ENCODE data around the gene RPN2.

RPN2 gene

DNA sequence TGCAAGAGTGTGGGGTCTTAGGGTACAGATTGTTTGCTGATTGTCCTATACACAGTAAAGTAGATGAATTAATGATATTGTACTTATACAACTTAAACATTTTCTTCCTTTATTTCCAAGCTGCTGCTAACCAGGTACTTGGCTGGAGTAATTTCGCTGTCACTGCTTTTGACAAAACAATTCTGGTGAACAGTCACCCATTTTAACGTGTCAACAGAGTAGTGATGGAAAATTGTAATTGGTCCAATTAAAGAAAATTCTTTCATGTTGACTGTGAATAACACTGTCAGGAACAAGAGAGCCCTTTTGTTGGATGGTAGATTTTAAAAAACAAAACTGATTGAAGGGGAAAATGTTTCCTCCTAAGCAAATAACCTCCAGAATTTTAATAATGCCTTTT, 26.7 kb downstream of the RPN2 start:
- no peaks in the 10 kb centered on the region for H3K9me3 Mint-ChIP-seq
- H3K36me3 Mint-ChIP-seq (ENCODE audit: low read depth), result peaks cover 62% of the 10 kb centered on the region

DNA sequence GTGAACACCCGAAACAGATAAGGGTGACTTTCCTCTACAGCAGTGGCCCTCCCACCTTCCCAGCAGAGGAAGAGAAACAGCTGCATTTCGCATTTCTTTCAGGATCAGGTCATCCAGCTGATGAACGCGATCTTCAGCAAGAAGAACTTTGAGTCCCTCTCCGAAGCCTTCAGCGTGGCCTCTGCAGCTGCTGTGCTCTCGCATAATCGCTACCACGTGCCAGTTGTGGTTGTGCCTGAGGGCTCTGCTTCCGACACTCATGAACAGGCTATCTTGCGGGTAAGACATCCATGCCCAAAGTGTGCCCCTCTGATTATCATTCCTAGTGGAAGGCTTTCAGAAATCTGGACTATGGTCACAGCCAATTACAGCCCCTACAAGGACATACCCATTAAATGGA, 28.0 kb downstream of the RPN2 start:
- TF ChIP-seq, protein P1, sequence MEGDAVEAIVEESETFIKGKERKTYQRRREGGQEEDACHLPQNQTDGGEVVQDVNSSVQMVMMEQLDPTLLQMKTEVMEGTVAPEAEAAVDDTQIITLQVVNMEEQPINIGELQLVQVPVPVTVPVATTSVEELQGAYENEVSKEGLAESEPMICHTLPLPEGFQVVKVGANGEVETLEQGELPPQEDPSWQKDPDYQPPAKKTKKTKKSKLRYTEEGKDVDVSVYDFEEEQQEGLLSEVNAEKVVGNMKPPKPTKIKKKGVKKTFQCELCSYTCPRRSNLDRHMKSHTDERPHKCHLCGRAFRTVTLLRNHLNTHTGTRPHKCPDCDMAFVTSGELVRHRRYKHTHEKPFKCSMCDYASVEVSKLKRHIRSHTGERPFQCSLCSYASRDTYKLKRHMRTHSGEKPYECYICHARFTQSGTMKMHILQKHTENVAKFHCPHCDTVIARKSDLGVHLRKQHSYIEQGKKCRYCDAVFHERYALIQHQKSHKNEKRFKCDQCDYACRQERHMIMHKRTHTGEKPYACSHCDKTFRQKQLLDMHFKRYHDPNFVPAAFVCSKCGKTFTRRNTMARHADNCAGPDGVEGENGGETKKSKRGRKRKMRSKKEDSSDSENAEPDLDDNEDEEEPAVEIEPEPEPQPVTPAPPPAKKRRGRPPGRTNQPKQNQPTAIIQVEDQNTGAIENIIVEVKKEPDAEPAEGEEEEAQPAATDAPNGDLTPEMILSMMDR (IDR thresholded peaks at IDR 0.05), result no peak
- DNase-seq, result no peak
- Mint-ChIP-seq H3K27ac (no peak overlapping the region), H3K4me3 (no peak overlapping the region), H3K36me3 (ENCODE audit: low read depth) (peaks cover 59% of the 10 kb centered on the region), H3K27me3 (ENCODE audit: low read depth, poor library complexity) (no peaks in the 10 kb centered on the region), H3K9me3 (no peaks in the 10 kb centered on the region), H3K4me1 (no peaks in the 10 kb centered on the region)

More for the DNA sequence above, 26.7 kb downstream of the RPN2 start:
- no peak for DNase-seq
- no peak overlapping the region for H3K4me3 Mint-ChIP-seq
- H3K4me1 Mint-ChIP-seq, result no peaks in the 10 kb centered on the region
- peak overlapping the region; percentile 40 for H3K27ac Mint-ChIP-seq
- TF ChIP-seq, protein P1 (IDR thresholded peaks at IDR 0.05), result no peak
- H3K27me3 Mint-ChIP-seq (ENCODE audit: low read depth, poor library complexity), result no peaks in the 10 kb centered on the region

DNA sequence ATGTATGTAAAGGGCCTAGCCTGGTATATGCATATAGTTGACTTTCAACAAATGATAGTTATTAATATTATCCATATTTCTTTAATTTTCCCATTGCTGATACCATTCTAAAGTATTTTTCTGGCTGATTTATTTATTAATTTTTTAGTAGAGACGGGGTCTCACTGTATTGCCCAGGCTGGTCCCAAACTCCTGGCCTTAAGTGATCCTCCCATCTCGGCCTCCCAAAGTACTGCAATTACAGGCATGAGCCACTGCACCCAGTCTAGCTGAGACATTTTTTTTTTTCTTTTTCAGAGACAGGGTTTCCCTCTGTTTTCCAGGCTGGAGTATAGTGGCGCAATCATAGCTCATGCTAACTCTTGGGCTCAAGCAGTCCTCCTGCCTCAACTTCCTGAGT, 30.1 kb downstream of the RPN2 start:
- Mint-ChIP-seq H3K27ac (no peak overlapping the region), H3K4me1 (no peaks in the 10 kb centered on the region)
- no peak for DNase-seq

DNA sequence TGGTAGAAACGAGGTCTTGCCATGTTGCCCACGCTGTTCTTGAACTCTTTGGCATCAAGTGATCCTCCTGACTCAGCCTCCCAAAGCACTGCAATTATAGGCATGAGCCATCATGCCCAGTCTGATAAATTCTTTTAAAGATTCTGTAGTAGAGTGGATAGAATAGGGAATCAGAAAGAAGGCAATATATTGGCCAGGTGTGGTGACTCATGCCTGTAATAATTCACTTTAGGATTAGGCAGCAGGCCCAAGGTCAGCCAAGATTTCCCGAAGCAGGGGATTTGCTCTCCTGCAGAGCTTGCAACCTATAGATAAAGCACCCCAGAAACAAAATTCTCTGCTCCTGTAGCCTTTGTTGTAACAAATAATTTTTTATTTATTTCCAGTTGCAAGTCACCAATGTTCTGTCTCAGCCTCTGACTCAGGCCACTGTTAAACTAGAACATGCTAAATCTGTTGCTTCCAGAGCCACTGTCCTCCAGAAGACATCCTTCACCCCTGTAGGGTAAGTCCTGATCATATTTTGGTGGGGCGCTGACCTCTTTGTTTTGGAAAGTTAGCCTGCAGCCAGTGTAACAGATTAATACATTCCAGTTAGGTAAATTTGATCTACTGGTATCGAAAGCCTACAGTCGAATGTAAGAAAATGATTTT, 30.7 kb downstream of the RPN2 start:
- DNase-seq, result no peak
- H3K4me1 Mint-ChIP-seq, result no peaks in the 10 kb centered on the region
- H3K27me3 Mint-ChIP-seq (ENCODE audit: low read depth, poor library complexity), result no peaks in the 10 kb centered on the region
- peaks cover 65% of the 10 kb centered on the region for H3K36me3 Mint-ChIP-seq (ENCODE audit: low read depth)
- H3K4me3 Mint-ChIP-seq, result no peak overlapping the region
- no peak overlapping the region for H3K27ac Mint-ChIP-seq
- TF ChIP-seq, protein P1 (IDR thresholded peaks at IDR 0.05), result no peak
- no peaks in the 10 kb centered on the region for H3K9me3 Mint-ChIP-seq

More for the DNA sequence above, 30.1 kb downstream of the RPN2 start:
- Mint-ChIP-seq H3K27me3 (ENCODE audit: low read depth, poor library complexity) (no peaks in the 10 kb centered on the region), H3K9me3 (no peaks in the 10 kb centered on the region), H3K4me3 (no peak overlapping the region), H3K36me3 (ENCODE audit: low read depth) (peaks cover 65% of the 10 kb centered on the region)
- TF ChIP-seq, protein P1 (IDR thresholded peaks at IDR 0.05), result no peak

DNA sequence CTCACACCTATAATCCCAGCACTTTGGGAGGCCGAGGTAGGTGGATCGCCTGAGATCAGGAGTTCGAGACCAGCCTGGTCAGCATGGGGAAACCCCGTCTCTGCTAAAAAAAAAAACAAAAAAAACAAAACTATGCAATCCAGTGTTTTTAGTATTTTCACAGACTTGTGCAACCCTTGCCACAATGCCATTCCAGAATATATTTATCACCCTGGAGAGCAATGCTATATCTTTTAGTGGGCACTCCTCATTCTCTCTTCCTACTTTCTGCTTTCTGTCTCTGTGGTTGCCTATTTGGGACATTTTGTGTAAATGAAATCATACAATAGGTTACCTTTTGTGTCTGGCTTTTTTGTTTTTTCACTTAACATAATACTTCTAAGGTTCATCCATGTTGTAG, 39.3 kb downstream of the RPN2 start:
- no peak overlapping the region for H3K4me3 Mint-ChIP-seq
- no peak for DNase-seq
- TF ChIP-seq, protein P1 (IDR thresholded peaks at IDR 0.05), result no peak
- no peak overlapping the region for H3K27ac Mint-ChIP-seq
- H3K9me3 Mint-ChIP-seq, result no peaks in the 10 kb centered on the region
- no peaks in the 10 kb centered on the region for H3K4me1 Mint-ChIP-seq
- H3K27me3 Mint-ChIP-seq (ENCODE audit: low read depth, poor library complexity), result no peaks in the 10 kb centered on the region
- peaks cover 60% of the 10 kb centered on the region for H3K36me3 Mint-ChIP-seq (ENCODE audit: low read depth)

DNA sequence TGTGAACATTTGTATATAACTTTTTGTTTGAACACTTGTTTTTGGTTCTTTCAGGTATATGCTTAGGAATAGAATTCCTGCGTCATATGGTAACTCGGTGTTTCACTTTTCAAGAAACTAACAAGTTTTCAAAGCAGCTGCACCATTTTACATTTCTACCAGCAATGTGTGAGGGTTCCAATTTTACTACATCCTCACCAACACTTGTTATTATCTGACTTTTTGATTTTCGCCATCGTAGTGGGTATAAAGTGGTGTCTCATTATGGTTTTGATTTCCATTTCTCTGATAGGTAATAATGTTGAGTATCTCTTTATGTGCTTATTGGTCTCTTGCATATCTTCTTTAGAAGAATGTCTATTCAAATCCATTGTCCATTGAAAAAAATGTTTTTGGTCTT, 39.8 kb downstream of the RPN2 start:
- H3K4me1 Mint-ChIP-seq, result no peaks in the 10 kb centered on the region
- TF ChIP-seq, protein P1 (IDR thresholded peaks at IDR 0.05), result no peak
- H3K27ac Mint-ChIP-seq, result no peak overlapping the region
- no peak overlapping the region for H3K4me3 Mint-ChIP-seq
- H3K27me3 Mint-ChIP-seq (ENCODE audit: low read depth, poor library complexity), result no peaks in the 10 kb centered on the region
- no peaks in the 10 kb centered on the region for H3K9me3 Mint-ChIP-seq
- DNase-seq, result no peak
- peaks cover 60% of the 10 kb centered on the region for H3K36me3 Mint-ChIP-seq (ENCODE audit: low read depth)

Measured in nephron progenitor cell (in vitro differentiated cells).